ENCODE results near the gene C17orf107.

GRCh38 chr17:4884489-4884888 lies 14.8 kb upstream of the C17orf107 start:
- TF ChIP-seq ZNF274 (IDR thresholded peaks at IDR 0.05; ENCODE audit: low read depth, low read length) (no peak), YY1 (IDR thresholded peaks at IDR 0.05; ENCODE audit: insufficient read depth, insufficient read length) (no peak)
